GM12878 (cell line): ENCODE data around the gene CORO2B.

Experiments
- BACH1 ChIP-seq: fragments of 450-650 bp; IDR thresholded peaks from 2 replicates; pipeline ENCODE4 v1.6.1; 2017; ENCODE audit warnings: mild to moderate bottlenecking, borderline replicate concordance
- SPI1 ChIP-seq: IDR thresholded peaks from 2 replicates; pipeline ENCODE4 v1.6.1; 2011; ENCODE audit warnings: low read depth, mild to moderate bottlenecking, low read length, moderate library complexity, borderline replicate concordance; ENCODE audit not compliant: insufficient read depth

DNA sequence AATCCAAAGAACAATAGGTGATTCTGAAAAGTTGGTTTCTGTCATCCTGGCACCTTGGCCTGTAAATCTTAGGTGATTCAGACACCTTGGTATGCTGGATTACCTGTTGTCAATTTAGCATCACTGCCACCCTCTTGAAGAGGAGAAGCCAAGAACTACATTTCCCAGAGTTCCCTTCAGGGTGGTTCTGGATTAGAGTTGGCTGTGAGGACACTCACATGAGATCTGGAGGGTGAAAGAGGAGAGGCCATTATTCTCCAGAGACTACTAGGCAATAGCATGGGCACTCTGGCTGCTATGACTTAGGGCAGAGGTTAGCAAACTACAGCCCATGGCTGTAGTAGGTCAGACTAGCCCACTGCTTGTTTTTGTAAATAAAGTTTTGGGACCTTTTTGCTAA lies 41.7 kb upstream of the CORO2B start:
- no peak for TF ChIP-seq SPI1
- TF ChIP-seq BACH1: no peak
